Femur (tissue), 1 donor: Measurements from ENCODE around the gene PABPN1L.

Experiments
- DNase-seq: peaks from one replicate; pipeline ENCODE4 v3.0.0-alpha.2; 2017

Gene PABPN1L

DNA sequence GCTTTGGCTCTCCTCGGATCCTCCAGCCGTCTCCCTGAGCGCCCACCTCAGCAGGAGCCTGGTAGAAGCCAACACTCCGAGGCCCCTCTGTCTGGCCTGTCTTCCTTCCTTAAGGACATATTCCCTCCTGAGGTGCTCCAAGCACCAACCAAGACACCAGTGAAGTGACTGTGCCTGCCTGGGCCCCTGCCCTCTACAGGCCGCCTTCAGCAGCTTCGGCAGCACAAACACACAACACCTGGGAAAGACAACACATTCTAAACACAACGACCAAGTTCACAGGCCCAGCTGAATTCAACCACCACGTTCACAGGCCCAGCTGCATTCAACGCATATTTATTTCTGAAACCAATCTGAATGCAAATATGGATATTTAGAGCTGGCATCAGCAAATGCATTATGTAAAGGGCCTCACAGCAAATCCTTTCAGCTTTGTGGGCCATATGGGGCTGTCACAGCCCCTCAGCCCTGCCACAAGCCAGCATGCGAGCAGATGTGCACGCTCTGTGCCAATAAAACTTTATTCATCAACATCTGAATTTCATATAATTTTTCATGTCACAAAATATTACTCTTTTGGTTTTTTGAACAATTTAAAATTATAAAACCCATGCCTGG, 21.9 kb downstream of the PABPN1L start:
- DNase-seq: no peak

DNA sequence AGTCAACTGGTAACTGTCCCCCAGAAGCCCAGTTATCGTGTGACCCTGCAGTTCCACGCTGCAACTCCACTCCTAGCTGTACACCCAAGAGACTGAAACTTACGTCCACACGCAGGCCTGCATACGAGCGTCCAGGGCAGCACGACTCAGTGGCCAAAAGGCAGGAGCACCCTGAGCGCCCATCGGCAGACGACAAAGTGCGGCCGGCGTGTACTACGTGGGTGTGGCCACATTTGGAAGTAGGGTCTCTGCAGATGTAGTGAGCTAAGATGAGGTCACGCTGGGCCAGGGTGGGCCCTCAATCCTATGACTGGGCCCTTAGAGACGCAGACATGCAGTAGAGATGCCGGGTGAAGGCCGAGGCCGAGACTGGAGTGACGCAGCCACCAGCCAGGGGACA, 23.2 kb downstream of the PABPN1L start:
- no peak for DNase-seq

GRCh38 chr16:88842806-88843205, 23.7 kb downstream of the PABPN1L start:
- no peak for DNase-seq

DNA sequence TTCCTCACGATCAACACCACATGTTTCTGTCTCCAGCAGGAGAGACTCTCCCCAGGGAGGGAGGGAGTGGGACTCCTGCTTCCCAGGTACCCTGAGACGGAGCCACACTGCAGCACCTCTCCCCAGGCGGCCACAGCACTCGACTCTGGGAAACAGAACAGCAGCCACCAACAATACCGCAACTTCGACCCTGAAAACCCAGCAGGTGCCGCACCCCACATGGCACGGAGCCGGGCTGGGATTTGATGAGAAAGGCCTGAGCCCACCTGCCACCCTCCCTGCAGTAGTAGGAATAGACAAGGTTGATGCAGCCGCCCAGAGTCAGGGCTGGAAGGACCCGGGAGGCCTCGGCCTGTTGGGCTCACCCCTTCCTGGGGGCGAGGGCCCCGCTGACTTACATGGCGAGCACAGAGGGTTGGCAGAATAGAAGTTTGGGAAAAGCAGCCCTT, 24.1 kb downstream of the PABPN1L start:
- no peak for DNase-seq

- no peak for DNase-seq
Measured at GRCh38 chr16:88841521-88842307, 24.7 kb downstream of the PABPN1L start.

GRCh38 chr16:88840600-88841215, 25.8 kb downstream of the PABPN1L start:
- no peak for DNase-seq

DNA sequence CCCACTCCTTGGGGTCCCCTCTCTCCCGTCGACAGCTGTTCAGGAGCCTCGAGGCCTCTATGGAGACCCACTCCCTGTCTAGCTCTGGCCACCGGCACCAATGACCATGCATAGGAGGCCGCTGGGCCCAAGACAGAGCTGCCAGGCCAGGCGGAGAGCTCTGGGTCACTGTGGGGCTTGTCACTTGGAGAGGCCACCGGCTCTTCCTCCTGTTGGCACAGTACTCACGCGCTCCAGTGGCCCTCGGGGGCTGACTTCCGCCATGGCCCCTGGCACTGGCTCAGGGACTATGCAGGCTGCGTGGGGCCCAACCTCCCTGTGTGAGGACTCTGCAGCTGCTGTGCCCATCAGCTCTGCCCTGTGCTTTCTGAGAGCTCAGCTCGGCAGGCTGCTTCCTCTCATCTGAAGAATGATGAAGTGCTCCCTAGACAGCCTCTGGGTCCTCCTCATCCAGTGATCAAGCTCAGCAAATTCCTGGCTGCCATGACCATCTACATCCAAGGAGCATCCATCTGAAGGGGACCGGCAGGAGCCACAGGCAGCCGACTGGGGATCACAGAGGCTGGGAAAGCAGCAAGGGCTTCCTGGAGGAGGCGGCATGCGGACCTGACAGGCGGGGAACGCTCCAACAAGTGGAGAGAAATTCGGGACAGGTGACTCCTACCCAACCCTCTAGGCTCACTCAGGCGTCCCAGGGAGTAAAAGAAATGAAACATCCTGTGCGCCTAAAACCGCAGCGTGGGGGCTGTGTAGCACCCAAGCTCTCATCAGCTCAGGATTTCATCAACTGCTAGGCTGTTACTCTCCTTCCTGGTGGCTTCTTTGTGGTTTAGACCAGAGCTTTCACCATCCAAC, 26.5 kb downstream of the PABPN1L start:
- DNase-seq: no peak

GRCh38 chr16:88839026-88839529, 27.4 kb downstream of the PABPN1L start:
- DNase-seq: no peak

- no peak for DNase-seq
Measured at GRCh38 chr16:88838566-88838965, 27.9 kb downstream of the PABPN1L start.

DNA sequence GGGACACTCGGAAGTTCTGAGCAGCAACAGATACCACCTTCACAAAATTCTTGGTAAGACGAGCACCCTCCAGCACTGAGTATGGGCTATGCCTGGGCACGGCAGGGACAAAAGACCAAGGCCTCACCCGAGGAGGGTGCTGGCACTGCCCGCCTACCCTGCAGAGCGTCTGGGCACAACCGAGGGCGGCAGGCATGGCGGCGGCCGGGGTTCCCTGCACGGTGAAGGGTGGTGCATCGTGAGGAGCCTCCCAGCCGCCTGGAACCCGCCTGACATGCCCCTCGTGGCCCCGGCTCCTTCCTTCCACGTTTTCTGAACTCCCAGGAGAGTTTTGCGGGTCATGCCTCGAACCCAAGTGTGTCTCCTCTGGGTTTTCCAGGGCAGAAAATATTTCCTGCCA, 28.7 kb downstream of the PABPN1L start:
- no peak for DNase-seq

- DNase-seq: no peak
Measured at GRCh38 chr16:88836791-88837190, 29.7 kb downstream of the PABPN1L start.

DNA sequence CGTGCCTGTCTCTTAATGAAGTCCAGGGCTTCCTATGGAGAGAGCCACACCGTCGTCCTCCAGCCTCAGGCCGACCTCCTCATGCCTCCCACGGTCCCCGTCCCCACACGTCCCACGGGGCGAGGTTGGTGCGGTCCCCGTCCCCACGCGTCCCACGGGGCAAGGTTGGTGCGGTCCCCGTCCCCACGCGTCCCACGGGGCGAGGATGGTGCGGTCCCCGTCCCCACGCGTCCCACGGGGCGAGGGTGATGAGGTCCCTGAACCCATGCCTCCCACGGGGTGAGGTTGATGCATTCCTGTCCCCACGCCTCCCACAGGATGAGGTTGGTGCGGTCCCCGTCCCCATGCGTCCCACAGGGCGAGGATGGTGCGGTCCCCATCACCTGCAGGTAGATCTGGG, 30.6 kb downstream of the PABPN1L start:
- no peak for DNase-seq

GRCh38 chr16:88835383-88835782, 31.1 kb downstream of the PABPN1L start:
- peak; percentile 74 for DNase-seq

DNA sequence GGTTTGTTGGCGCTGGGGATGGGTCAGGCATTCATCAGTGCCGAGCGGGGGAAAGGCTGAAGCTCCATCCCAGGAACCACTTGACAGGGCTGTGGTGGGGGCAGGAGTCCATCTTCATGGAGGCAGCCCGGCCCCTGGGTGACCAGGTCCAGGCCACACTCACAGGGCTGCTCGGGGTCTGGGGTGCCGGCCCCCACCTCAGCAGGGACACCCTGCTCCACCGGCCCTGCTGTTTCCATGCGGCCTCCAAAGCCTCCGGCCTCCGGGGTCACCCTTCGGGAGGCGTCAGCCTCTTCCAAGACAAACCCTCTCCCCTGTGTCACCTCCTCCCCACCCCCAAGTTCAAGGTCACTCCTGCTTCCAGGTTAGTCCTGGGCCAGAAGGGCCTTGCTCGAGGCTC, 31.8 kb downstream of the PABPN1L start:
- no peak for DNase-seq

DNA sequence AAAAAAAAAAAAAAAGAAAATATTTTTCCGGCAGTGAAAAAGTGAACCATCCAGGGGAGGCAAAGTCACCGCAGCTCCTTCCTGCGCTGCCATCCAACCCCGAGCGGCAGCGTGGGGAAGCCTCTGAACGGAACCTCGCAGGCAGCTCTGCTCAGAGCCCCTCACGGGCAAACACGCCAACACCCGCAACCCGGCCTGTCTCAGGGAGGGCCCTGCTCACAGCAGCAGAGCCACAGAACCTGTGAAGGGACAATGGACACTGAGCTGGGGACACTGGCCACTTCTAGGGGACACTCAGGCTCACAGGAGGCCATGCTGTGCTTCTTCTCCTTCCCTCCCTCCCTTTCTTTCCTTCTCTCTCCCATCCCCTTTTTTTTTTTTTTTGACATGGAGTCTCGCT, 33.4 kb downstream of the PABPN1L start:
- no peak for DNase-seq

DNA sequence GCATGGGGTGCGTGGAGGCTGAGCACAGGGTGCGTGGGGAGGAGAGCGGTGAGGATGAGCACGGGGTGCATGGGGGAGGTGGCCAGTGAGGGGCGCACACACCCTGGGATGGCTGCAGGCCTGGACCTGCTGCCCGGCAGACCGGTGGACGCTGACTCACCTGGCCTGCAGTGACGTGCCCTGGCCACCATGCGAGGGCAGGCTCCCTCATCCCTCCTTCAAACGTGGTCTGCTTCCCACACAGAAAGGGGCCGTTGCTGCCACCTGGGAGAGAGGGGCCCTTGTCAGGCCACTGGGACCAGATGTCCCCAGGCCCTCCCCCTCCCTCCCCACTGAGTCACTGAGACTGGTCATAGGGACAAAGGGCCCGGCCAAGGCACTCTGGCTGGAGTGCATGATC, 34.6 kb downstream of the PABPN1L start:
- DNase-seq: no peak

DNA sequence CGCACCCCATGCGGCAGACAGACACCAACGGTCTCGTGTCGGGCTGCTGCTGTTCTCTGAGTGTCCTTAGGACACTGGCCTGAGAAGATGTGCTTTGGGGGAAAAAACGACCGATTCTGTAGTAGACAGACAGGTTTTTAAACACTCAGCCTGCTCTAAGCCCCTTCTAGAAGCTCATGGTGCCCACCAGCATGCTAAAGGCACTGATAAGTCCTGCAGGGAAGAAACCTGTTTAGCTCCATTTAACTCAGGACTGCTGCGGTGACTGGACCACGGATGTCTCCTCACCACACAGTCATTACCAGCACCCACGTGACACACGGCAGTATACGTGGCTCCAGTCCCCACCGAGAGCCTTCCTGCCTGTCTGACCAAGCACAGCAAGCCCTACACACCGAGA, 35.7 kb downstream of the PABPN1L start:
- no peak for DNase-seq

- no peak for DNase-seq
Measured at GRCh38 chr16:88830258-88830657, 36.2 kb downstream of the PABPN1L start.

DNA sequence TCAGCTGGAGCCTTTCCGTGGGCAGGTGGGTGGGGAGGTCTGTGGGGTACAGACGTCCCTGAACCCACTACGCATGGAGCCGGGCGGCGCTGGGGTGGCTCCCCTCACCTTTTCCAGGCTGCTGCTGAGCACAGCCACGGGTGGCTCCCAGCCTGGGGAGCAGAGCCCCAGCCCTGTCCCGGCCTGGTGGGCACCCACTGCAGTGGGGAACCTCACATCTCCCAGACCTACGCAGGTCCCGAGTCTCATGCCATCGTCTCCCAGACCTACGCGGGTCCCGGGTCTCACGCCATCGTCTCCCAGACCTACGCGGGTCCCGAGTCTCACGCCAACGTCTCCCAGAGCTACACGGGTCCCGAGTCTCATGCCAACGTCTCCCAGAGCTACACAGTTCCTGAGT, 37.7 kb downstream of the PABPN1L start:
- no peak for DNase-seq

DNA sequence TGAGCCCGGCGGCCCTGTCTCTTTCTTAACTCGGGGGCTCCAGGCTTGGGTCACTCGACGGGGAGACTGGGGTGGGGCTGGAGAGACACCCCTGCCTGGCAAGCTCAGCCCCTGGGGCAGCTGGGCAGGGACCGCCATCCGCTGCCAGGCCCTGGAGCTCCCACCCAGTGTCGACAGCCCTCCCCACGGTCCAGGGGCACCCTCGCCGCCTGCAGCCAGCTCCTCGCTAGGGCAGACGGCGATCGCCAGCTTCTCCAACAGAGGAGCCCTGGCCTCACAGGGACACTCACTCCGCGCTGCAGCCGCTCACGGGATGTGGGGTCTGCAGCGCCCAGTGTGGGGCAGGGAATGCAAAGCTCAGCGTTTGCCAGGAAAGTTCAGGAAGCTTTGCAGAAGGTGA, 38.7 kb downstream of the PABPN1L start:
- no peak for DNase-seq

- DNase-seq: no peak
Measured at GRCh38 chr16:88826070-88826840, 40.2 kb downstream of the PABPN1L start.

DNA sequence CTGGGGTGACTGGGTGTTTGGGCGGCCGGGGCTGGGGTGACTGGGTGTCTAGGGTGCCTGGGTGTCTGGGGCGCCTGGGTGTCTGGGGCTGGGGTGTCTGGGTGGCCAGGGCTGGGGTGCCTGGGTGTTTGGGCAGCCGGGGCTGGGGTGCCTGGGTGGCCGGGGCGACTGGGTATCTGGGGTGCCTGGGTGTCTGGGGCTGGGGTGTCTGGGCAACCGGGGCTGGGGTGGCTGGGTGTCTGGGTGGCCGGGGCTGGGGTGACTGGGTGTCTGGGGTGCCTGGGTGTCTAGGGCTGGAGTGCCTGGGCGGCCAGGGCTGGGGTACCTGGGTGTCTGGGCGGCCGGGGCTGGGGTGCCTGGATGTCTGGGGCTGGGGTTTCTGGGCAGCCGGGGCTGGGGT, 41.3 kb downstream of the PABPN1L start:
- DNase-seq: no peak
